Measurements from ENCODE around the gene SKA3. TPM values are rescaled to one million over a fixed set of nuclear protein-coding genes. Genes with fewer than 3 reads are reported as not detected.
"Not testable (repeated sequence)": the region's sequence is repeated elsewhere in the genome, so short reads cannot be mapped to it uniquely, and the experiment has no call there.

The SKA3 gene
- total RNA-seq = 35.0 and 36.0 TPM in 2 replicates
- long read RNA-seq, transcript SKA3-202 (9 exons, 2,919 nt) = major isoform, 10 of 32 reads
- long read RNA-seq, partial matches to known transcripts = 9 of 32 reads
- long read RNA-seq, other reads (novel, unspliced or antisense) = 7 of 32 reads

DNA sequence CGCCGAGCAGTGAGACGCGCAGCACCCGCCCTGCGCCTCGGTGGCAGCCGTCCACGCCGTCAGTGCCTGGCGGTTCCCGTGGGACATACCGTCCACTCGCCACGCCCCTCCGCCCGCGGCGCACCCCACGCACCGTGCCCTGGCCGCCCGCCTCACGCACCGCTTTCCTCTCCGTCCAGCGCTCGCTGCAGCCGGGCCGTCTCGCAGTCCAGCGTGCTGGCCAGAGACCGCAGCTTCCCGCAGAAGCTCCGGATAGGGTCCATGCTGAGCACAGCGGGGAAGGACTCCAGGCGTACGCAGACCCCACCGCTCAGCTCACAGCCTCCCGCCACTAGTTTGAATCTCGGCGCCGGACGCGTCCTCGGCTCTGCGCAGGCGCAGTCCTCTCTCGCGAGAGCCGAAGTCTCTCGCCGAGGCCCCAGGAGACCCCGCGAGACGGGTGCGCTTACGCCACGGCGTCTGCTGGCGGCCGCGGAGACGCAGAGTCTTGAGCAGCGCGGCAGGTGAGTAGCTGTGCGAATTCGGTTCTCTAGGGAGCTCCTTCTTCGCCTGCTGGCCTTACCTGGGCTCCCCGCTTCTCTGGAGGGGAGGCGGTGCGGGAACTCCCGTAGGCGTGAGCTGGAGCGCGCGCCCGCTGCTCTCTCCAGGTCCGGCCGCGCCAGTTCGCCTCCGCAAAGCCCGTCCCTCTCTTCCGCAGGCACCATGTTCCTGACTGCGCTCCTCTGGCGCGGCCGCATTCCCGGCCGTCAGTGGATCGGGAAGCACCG lies at the start of gene SKA3, which contains the start of gene MRPL57:
Gene SKA3 (minus strand): TSS at position 338 of the 767 bp plus-strand sequence. CDS start 75 bp downstream, at position 263.
Gene MRPL57 (plus strand): TSS at position 444 of the 767 bp plus-strand sequence. CDS start 259 bp downstream, at position 703.
- Mint-ChIP-seq H3K27ac (ENCODE audit: unreplicated experiment) (peak within 1 kb of the TSS; percentile 98), H3K36me3 (ENCODE audit: low read depth) (peaks cover 13% of the 10 kb centered on the region), H3K27me3 (ENCODE audit: low read depth) (no peaks in the 10 kb centered on the region), H3K4me1 (peaks cover 19% of the 10 kb centered on the region), H3K9me3 (no peaks in the 10 kb centered on the region), H3K4me3 (peak within 1 kb of the TSS; percentile 97)
- TF ChIP-seq, protein P1, sequence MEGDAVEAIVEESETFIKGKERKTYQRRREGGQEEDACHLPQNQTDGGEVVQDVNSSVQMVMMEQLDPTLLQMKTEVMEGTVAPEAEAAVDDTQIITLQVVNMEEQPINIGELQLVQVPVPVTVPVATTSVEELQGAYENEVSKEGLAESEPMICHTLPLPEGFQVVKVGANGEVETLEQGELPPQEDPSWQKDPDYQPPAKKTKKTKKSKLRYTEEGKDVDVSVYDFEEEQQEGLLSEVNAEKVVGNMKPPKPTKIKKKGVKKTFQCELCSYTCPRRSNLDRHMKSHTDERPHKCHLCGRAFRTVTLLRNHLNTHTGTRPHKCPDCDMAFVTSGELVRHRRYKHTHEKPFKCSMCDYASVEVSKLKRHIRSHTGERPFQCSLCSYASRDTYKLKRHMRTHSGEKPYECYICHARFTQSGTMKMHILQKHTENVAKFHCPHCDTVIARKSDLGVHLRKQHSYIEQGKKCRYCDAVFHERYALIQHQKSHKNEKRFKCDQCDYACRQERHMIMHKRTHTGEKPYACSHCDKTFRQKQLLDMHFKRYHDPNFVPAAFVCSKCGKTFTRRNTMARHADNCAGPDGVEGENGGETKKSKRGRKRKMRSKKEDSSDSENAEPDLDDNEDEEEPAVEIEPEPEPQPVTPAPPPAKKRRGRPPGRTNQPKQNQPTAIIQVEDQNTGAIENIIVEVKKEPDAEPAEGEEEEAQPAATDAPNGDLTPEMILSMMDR (conservative IDR thresholded peaks at IDR 0.05) = peak; percentile 30
- DNase-seq (ENCODE audit: low read depth, low spot score) = peak; percentile 91

DNA sequence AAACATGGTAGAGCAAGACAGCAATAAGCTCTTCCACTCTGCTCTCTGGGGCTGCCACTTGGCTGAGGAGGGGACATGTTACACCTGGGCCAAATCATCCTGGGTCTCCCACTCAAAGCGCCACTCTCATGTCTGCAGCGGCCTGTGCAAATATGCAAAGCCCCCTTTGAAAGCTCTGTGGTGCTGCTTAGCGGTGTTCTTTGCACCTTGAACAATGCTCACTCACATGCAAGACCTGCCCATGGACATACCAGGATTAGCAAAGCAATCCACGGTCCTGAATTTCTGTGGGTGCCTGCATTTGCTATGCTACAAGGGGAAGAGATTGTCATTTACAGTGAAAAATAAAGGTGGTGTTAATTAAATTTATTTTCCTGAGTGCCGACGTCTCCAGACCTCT lies 48.7 kb upstream of the SKA3 start:
- peaks cover 10% of the 10 kb centered on the region for H3K9me3 Mint-ChIP-seq
- H3K4me1 Mint-ChIP-seq = no peaks in the 10 kb centered on the region
- no peak overlapping the region for H3K4me3 Mint-ChIP-seq
- no peak overlapping the region for H3K27ac Mint-ChIP-seq (ENCODE audit: unreplicated experiment)
- DNase-seq (ENCODE audit: low read depth, low spot score) = no peak
- TF ChIP-seq, protein P1 (conservative IDR thresholded peaks at IDR 0.05) = no peak
- peaks cover 6% of the 10 kb centered on the region for H3K36me3 Mint-ChIP-seq (ENCODE audit: low read depth)
- no peaks in the 10 kb centered on the region for H3K27me3 Mint-ChIP-seq (ENCODE audit: low read depth)

DNA sequence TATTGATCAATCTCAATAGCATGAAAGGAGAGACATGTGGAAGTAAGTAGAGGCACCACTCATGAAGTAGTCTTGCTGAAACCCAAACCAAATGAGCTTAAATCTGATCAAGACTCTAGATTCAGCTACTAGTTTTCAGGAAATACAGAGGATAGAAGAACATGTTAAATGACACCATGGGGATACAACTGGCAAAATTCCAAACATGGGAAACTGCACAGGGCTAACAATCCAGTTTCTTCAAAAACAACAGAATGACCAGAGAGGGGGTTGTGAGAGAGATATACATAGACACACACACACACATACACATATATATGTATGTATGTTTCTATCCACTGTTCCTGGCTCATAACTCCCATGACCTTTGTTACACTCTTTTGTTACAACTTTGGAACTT lies 44.9 kb upstream of the SKA3 start:
- Mint-ChIP-seq H3K9me3 (peaks cover 8% of the 10 kb centered on the region), H3K27me3 (ENCODE audit: low read depth) (no peaks in the 10 kb centered on the region), H3K36me3 (ENCODE audit: low read depth) (peaks cover 6% of the 10 kb centered on the region), H3K4me3 (no peak overlapping the region), H3K4me1 (no peaks in the 10 kb centered on the region), H3K27ac (ENCODE audit: unreplicated experiment) (no peak overlapping the region)
- DNase-seq (ENCODE audit: low read depth, low spot score) = no peak
- TF ChIP-seq, protein P1 (conservative IDR thresholded peaks at IDR 0.05) = no peak

DNA sequence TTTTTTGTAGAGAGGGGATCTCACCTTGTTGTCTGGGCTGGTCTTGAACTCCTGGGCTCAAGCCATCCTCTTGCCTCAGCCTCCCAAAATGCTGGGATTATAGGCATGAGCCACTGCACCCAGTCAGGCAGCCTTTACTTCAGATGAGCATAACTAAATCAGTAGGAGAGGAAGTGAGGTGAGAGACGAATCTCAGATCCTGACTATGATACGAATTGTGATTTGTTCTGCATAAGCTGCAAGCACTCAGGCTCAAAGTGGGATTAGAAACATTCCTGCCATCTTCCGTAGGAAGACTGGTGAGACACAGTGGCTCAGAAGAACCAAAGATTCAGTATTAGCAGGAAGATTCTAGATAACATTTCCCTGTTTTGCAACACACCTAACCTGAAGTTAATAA lies 43.4 kb upstream of the SKA3 start:
- not testable (repeated sequence) for H3K36me3 Mint-ChIP-seq (ENCODE audit: low read depth); H3K27me3 Mint-ChIP-seq (ENCODE audit: low read depth); H3K4me3 Mint-ChIP-seq; DNase-seq (ENCODE audit: low read depth, low spot score); H3K9me3 Mint-ChIP-seq; H3K27ac Mint-ChIP-seq (ENCODE audit: unreplicated experiment); H3K4me1 Mint-ChIP-seq

DNA sequence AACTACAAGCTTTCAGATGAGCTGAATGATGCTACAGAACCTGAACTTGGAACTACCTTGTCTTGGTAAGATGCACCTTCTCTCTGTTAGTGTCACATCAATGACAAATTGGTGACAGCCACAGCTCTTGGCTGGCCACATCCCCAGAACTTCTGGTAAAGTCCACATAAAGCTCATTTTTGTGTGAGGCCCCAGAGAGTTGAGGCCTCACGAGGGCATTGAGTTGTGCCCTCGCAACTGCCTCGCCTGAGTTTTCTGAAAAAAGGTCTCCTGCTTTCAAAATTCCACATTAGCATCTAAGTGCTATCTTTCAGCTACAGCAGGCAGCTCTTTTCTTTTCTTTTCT lies 42.7 kb upstream of the SKA3 start:
- Mint-ChIP-seq H3K27ac (ENCODE audit: unreplicated experiment) (no peak overlapping the region), H3K4me1 (no peaks in the 10 kb centered on the region), H3K36me3 (ENCODE audit: low read depth) (peaks cover 6% of the 10 kb centered on the region), H3K9me3 (peaks cover 8% of the 10 kb centered on the region), H3K27me3 (ENCODE audit: low read depth) (no peaks in the 10 kb centered on the region), H3K4me3 (no peak overlapping the region)
- no peak for DNase-seq (ENCODE audit: low read depth, low spot score)
- TF ChIP-seq, protein P1 (conservative IDR thresholded peaks at IDR 0.05) = no peak
